ENCODE data around the gene SMIM30.
A peak's percentile ranks its signal among the peaks of the same experiment; 100 is the strongest.

The SMIM30 gene

GRCh38 chr7:113093561-113093960, 24.8 kb downstream of the SMIM30 start:
- in situ Hi-C loops (cut with HindIII; ENCODE audit: low pct_unique_long_range_greater_than_20kb, low sequenced_read_pairs) = no loop called here
- TF ChIP-seq JUND (IDR thresholded peaks at IDR 0.05; ENCODE audit: low read depth) = no peak
- no peak for DNase-seq (ENCODE audit: low read depth in 1 of 2, low spot score in 1 of 2)

- no peak for DNase-seq (ENCODE audit: low read depth in 1 of 2, low spot score in 1 of 2)
- no peak for TF ChIP-seq JUND (IDR thresholded peaks at IDR 0.05; ENCODE audit: low read depth)
- in situ Hi-C loops (cut with HindIII; ENCODE audit: low pct_unique_long_range_greater_than_20kb, low sequenced_read_pairs) = no loop called here
These were observed 25.6 kb downstream of the SMIM30 start for GRCh38 chr7:113092762-113093161.

DNA sequence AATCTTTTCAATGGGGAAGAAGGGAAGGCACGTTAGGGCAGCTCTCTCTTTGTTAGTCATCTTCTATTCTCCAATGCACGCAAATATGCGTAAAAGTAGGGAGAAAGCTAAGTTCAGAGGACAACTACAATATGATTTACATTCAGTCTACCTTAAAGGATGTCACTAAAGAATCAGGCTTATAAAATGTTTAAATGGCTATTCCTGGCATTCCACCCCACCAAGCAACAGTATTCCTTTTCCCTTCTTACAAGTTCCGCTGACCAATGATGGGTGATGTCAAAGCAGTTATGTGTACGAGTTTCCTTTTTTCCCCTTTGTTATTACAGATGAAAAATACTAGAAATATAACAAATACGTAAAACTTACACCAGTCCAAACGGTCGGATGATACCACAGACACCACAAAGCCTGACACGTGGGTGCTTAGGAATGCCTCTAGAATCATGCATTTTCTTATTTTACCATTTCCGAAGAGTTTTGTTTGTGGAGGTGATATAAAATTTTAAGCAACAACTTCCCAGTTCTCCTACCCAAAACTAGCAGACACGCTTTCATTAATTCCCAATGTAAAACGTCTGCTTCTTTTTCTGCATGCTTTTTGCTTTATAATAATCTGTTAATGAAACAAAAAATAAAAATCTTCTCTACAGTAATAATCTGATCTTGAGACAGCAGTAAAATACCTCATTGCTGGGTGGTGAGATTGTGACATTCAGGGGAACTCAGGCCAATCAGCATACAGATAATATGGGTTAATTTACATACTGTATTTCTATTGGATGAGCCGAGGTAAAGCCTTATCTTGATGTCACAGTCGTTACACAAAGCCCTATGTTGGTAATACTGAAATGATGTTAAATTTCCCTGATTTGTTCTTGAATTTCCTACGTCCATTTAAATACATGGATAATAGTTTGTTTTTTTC, 31.0 kb downstream of the SMIM30 start:
- TF ChIP-seq JUND (IDR thresholded peaks at IDR 0.05; ENCODE audit: low read depth) = no peak
- in situ Hi-C loops (cut with HindIII; ENCODE audit: low pct_unique_long_range_greater_than_20kb, low sequenced_read_pairs) = no loop called here
- peak; percentile 23 to 54 for DNase-seq (ENCODE audit: low read depth in 1 of 2, low spot score in 1 of 2)

GRCh38 chr7:113086431-113086888, 31.9 kb downstream of the SMIM30 start, which contains the start of gene GPR85:
GPR85 (minus strand) TSS chr7:113086827; CDS start chr7:113084721, 2,106 bp downstream.
- DNase-seq (ENCODE audit: low read depth in 1 of 2, low spot score in 1 of 2) = no peak
- in situ Hi-C loops (cut with HindIII; ENCODE audit: low pct_unique_long_range_greater_than_20kb, low sequenced_read_pairs) = no loop called here
- TF ChIP-seq JUND (IDR thresholded peaks at IDR 0.05; ENCODE audit: low read depth) = no peak

GRCh38 chr7:113085781-113086390, 32.5 kb downstream of the SMIM30 start:
- in situ Hi-C loops (cut with HindIII; ENCODE audit: low pct_unique_long_range_greater_than_20kb, low sequenced_read_pairs) = no loop called here
- peak in 1 of 2 experiments; percentile 2 for DNase-seq (ENCODE audit: low read depth in 1 of 2, low spot score in 1 of 2)
- TF ChIP-seq JUND (IDR thresholded peaks at IDR 0.05; ENCODE audit: low read depth) = no peak

DNA sequence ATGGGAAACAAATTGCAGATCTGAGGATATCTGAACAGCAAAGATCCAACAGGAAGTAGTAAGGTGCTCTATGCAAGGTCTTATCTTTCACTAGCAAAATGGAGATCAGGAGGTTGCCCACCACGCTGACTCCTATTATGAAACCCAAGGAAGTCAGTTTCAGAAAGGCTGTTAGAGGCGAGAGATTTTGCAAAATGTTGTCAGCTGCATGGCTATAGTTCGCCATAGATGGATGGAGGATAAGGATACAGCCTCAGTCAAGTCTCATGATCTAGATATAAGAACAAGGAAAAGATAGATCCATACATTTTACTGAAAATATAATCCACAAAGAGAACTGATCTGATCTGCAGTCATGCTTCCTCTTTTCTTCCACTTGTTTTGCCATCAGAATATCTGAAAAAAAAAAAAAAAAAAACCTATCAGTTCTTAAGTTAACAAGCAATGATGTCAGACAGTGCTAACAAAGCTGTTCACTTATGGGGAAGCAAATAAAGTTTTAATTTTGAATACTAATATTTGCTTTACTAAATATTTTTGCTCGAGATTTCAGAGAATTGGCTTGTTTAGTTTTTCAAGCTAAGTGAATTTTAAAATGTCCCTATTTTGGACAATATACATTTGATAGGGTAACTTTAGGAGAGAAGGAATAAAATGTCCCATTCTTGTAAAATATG, 33.7 kb downstream of the SMIM30 start:
- TF ChIP-seq JUND (IDR thresholded peaks at IDR 0.05; ENCODE audit: low read depth) = no peak
- DNase-seq (ENCODE audit: low read depth in 1 of 2, low spot score in 1 of 2) = no peak
- in situ Hi-C loops (cut with HindIII; ENCODE audit: low pct_unique_long_range_greater_than_20kb, low sequenced_read_pairs) = no loop called here

DNA sequence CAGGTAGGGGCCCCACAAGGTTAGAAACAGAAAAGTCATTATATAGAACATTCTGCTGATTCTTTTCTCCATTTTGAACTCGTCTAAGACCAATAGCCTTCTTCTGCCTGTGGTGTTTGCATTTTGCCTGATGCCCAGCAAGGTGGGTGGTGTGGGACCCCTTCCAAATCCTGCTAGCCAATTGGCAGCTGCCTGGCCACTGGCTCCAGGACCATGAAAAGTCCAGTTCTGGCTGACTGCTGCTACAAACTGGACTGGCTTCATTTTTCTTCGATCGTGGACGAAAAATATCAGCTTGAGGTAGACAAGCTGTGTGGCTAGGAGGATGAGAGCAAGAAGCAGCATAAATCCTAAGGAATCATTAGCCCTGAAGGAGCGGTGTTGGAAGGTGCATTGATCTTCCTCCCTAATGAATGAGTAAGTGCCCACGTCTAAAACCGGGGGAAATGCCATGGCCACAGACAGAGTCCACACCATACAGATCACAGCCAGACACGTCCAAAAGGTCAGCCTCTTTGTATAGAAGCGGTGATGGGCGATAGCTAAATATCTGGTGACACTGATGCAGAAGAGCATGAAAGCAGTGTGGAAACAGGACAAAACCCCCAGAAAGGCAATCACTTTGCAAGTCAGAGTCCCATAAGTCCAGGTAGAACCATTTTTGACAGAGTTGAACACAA, 34.4 kb downstream of the SMIM30 start:
- no peak for TF ChIP-seq JUND (IDR thresholded peaks at IDR 0.05; ENCODE audit: low read depth)
- no peak for DNase-seq (ENCODE audit: low read depth in 1 of 2, low spot score in 1 of 2)
- in situ Hi-C loops (cut with HindIII; ENCODE audit: low pct_unique_long_range_greater_than_20kb, low sequenced_read_pairs) = no loop called here

DNA sequence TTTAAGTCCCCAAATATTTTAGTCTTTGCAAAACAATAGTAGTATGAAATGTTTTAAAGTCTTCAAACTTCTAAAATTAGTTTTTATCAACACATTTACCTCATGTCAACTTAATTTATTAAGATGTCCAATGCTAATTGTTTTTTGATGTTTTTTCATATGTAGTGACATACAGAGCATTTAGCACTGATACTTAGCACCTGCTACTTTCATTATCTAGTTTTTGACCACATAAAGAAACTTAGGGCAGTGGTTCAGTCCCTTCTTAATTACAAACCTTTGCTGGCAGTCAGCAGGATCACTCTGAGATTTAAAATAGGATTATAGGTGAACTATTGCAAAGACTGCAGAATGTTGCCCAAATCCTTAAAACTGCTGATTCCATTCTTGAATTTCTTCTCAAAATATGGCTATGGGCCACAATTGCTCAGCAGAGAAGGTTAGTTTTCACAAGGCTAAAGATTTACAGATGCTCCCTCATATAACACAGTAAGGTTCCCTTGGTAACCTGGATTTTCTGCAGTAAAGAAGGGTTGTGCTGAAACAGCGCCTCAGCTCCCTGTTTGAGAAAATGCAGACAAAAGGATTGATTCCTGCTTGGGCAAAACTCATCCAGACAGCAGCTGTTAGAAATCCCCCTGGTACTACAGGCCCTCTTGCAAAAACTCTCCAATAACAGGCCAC, 35.1 kb downstream of the SMIM30 start:
- TF ChIP-seq JUND (IDR thresholded peaks at IDR 0.05; ENCODE audit: low read depth) = no peak
- DNase-seq (ENCODE audit: low read depth in 1 of 2, low spot score in 1 of 2) = no peak
- in situ Hi-C loops (cut with HindIII; ENCODE audit: low pct_unique_long_range_greater_than_20kb, low sequenced_read_pairs) = no loop called here

- in situ Hi-C loops (cut with HindIII; ENCODE audit: low pct_unique_long_range_greater_than_20kb, low sequenced_read_pairs) = no loop called here
- DNase-seq (ENCODE audit: low read depth in 1 of 2, low spot score in 1 of 2) = no peak
- no peak for TF ChIP-seq JUND (IDR thresholded peaks at IDR 0.05; ENCODE audit: low read depth)
These were observed 40.0 kb downstream of the SMIM30 start for GRCh38 chr7:113078331-113078730.

DNA sequence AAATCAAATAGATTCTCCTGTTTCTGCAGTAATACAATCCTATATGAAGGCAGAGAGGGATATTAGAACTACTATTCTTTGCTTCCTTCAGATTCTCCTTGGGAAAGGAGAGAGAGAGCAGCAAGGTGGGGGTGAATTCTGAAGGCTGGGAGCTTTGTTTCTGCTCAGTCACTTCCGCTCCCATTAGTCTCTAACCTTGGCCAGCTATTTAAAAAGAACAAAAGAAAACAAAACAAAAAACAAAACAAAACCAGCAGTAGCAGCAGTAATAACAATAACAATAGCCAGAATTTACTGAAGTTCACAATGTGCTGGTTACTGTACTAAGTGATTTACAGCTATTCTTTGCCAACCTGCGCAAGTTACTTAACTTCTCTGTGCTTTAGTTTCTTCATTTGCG, 41.7 kb downstream of the SMIM30 start:
- no peak for DNase-seq (ENCODE audit: low read depth in 1 of 2, low spot score in 1 of 2)
- no peak for TF ChIP-seq JUND (IDR thresholded peaks at IDR 0.05; ENCODE audit: low read depth)
- in situ Hi-C loops (cut with HindIII; ENCODE audit: low pct_unique_long_range_greater_than_20kb, low sequenced_read_pairs) = no loop called here

GRCh38 chr7:113071465-113071864, 46.9 kb downstream of the SMIM30 start:
- in situ Hi-C loops (cut with HindIII; ENCODE audit: low pct_unique_long_range_greater_than_20kb, low sequenced_read_pairs) = no loop called here
- no peak for TF ChIP-seq JUND (IDR thresholded peaks at IDR 0.05; ENCODE audit: low read depth)
- no peak for DNase-seq (ENCODE audit: low read depth in 1 of 2, low spot score in 1 of 2)

Data from T47D (cell line).